HG03432 (cell line): Measurements from ENCODE around the gene ACACA.

Source experiments
- ATAC-seq: cut with Tn5 transposase; IDR thresholded peaks from one replicate; pipeline ENCODE4 v1.9.1; 2021; ENCODE audit warnings: mild to moderate bottlenecking, moderate library complexity; ENCODE audit not compliant: unreplicated experiment

ACACA gene

DNA sequence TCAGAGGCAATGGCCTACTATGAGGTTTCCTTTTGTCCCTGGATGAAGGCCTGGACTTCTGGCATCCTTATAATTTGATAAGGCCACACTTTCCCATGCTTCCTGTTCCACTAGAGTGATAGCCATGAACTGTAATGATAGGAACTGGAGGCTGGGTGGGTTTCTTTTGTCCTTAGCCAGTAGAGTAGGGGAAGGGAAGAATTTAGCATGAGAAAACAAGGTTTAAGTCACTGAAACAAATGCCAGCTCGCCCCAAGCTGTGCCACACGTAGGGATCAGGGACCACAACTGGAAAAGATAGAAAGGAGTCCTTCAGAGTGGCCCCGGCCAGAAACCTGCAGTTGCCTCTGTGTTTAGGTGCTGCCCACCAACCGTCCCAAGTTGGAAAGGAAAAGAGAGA is 111.7 kb downstream of the ACACA start:
- no peak for ATAC-seq

DNA sequence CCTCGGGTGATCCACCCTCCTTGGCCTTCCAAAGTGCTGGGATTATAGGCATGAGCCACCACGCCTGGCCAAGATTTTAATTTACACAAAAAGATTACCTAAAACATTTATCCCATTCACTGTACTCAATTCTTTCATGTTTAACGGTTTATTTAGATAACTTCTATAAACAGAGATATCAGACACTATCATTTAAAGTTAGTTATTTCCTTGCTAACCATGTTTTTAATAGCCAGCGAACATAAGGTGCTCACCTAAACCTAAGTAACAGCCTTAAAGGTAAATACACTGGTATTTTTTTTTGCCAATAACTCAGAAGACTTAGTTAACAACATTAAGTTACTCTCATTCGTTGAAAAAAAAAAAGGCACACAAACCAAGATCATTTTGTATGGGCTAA is 112.9 kb downstream of the ACACA start:
- ATAC-seq, result no peak

DNA sequence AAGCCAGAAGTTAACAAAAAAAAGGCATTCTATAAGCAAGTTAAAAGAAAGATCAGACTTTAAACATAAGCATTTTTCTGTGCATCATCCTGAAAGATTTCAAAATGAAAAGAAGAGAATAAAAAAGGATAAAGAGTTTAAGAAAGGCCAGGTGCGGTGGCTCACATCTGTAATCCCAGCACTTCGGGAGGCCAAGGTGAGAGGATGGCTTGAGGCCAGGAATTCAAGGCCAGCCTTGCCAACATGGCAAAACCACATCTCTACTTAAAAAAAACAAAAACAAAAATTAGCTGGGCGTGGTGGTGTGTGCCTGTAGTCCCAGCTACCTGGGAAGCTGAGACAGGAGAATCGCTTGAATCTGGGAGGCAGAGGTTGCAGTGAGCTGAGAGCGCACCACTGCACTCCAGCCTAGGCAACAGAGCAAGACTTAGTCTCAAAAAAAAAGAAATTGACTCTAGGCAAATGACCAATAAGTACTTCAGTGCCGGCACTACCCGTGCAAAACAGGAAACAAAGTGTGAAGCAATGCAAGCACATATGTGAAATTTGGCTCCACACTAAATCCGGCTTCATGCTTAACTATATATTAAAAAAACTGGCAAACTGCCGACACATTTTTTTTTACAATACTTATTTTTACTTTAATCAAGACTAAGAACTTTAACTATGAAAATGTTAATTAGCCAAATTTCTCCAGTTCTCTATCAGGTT is 114.1 kb downstream of the ACACA start:
- no peak for ATAC-seq

DNA sequence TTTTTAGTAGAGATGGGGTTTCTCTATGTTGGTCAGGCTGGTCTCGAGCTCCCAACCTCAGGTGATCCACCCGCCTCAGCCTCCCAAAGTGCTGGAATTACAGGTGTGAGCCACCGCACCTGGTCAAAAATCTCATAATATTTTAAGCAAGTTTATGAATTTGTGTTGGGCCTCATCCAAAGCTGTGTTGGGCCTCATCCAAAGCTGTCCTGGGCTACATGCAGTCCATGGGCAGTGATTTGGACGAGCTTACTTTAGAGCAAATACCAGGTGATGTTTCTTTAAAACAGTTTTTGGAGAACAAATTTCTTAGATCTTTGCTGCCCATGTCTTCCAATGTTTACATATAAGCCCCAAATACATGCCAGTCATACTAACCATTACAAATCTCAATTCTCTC is 115.3 kb downstream of the ACACA start:
- ATAC-seq, result no peak

DNA sequence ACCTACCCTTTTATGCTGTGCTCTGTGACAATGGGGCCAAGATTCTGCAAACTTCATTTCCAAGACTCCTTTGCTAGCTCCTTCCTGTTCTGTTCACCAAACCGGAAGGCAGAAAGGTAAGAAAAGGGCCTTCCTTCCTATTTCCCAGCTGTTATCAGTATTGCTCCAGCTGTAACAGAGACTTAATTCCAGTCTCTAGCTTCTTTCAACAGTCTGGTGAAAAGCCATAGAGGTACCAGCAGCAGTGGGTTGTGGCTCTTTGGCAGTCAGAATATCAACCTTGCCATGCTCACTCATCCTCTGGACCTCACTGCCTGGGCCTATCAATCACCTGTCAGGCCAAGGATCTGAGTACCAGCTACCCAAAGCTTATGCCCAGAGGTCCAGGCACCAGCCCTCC is 120.2 kb downstream of the ACACA start:
- ATAC-seq, result no peak

DNA sequence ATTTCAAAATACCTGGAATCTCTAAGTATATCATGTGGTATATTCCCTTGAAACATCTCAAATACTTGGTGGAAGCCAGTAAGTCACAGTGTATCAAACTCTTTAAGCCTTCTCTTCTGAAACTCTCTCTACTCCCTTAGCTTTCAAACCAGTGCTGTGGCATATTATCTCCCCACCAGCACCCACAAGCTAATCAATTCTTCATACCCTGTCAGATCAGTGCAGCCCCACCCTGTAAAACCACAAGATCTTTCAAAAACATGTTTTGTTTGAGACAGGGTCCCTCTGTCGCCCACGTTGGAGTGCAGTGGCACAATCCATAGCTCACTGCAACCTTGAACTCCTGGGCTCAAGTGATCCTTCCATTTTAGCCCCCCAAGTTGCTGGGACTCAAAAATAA is 122.4 kb downstream of the ACACA start:
- ATAC-seq, result no peak

DNA sequence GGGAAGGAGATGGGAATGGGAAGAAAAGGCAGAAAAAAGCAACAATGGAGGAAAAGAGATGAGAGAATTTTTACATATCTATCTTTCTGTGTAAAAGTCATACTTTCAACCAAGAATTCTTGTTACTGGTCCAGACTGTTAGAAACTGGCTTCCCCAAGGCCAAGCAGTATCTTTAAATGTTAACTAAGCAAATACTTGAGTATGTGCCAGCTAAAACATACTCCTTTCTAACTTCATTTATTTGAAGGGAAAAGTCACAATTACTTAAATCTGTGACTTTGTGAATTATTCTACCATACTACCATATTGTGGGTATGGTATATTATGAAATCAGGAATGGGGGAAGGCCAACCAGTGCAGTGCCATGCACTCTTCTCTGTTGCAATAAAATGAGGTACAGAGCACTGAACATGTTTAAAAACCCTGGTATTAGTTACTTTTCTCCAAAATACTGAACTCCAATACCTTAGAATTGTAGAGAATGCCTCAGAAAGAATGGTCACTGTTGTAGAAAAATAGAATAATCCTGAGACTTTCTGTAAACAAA is 123.1 kb downstream of the ACACA start:
- ATAC-seq, result no peak

DNA sequence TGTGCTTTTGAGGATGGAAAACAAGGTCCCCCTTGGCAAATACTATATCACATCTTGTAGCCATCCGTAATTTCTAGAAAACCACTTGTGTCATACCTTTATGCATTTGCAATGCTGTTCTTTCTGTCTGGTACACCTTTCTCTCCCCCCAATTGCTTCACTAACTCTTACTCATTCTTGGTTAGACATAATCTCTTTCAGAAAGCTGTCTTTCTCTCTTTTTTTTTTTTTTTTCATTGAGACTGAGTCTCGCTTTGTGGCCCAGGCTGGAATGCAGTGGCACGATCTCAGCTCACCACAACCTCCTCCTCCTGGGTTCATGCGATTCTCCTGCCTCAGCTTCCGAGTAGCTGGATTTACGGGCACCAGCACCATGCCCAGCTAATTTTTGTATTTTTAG is 125.8 kb downstream of the ACACA start:
- ATAC-seq, result no peak

DNA sequence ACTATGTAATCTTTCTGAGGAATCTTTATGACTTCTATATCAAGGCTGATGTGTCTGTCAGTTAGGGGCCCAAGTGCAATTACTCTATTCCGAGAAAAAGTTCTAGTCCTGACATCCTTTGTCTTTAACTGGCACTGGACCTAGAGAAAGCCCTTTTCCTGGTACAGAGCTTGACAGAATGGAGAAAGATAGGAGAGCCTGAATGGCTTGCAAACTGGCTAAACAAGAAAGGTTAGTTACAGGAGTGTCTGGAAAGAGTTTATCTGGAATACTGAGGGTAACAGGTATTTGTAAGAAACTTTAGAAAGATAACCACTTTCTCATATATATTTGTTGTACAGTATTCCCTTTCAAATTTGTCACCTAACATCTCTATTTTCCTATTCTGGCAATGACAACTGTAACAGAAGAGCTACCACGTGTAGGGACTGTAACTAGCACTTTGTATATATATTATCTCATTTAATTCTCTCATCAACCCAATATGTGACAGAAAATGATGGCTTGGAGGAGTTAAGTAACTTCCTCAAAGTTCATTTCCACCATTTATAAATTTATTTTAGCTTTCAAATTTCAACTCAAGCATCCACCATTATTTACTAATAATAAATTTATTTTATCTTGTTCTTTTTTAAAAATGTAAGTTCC is 128.3 kb downstream of the ACACA start:
- no peak for ATAC-seq

DNA sequence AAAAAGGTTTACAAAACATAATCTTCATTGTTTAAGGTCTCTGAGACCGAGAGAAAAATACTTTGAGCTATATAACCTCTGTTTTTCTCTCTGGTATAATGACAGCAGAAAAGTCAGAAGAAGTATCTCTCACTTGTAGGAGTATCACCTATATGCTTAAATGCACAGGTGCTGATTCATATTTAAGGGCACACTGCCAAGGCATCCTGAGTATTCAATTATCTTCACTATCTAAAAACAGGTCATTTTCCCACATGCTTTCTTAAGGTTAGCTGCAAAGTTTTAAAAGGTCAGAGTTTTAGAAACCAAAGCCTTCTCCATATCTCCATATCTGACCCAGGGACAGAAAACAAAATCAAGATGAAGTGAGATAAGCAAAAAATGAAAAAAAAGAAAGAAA is 130.2 kb downstream of the ACACA start:
- ATAC-seq, result no peak

DNA sequence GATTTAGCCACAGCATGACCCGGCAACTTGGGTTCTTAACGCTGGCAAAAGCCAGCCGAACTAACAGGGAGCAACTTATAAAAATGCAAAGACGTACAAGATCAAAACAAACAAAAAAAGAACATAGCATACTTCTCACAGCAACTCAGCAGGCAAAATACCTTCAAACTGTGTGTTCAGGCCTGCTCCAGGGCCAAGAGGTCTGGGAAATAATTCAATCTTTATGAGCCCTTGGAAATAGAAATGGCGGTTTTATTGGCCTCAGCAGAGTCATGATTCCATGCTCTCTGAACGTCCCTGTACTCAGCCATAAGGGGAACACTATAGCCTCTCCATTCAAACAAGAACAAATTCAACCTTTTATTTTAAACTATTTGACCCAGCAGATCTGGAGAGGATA is 132.2 kb downstream of the ACACA start:
- ATAC-seq, result no peak

DNA sequence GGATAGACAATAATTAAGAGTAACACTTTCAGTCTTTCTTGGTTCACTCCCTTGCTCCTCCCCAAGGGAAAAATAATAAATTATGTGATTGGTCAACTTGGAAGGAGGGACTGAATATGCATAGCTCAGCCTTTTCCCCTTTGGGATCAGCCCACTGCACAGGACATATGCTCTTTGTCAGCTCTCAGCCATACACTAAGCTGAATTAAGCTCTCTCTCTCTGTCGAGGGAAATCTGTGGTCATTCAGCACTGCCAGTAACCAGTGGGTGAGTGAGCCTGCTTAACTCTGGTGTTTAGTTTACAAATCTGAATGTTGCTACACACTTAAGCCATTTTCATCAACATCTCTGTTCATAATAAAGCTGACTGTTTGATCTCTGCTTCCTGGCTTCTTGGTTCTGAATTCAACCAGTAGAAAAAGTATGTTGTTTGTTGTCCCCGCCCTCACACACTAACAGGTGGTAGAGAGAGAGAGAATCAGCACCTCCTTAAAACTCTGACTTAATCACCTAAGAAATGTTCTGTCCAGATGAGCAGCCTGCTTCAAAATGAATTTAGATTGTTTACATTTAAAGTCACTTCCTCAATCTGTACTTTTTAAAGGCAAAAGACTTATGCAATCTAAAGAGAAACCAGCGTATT is 133.1 kb downstream of the ACACA start:
- ATAC-seq, result no peak

DNA sequence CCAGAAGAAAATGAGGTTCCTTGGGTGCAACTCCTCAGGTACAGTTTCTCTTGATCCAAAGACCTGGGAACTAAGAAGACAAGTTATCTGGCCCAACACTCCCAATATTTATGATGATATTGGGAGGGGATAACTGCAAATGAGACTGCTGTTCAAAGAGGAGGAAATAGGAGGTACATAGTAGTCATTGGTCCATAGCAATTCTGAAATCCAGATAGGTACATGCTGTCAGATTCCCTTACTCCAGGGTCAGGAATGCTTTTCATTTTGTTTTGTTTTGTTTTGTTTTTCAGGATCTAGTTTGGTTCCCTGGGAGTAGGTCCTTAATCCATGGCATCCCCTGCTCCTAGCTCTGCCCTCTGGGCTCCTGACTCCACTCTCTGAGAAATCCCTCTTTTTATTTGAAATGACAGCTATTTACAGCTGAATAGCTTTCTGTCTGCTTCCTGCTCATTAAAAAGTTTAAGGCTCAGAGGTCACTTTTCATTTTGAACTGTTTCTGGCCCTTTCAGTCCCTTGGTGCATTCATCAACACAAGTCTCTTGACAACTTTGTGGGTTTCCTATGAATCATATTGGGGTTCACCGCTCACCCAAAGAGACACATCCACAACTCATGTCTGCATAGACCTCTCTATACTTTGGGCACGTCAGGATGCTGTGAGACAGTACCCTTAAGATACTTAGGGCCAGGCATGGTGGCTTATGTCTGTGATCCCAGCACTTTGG is 141.0 kb downstream of the ACACA start:
- ATAC-seq, result no peak

DNA sequence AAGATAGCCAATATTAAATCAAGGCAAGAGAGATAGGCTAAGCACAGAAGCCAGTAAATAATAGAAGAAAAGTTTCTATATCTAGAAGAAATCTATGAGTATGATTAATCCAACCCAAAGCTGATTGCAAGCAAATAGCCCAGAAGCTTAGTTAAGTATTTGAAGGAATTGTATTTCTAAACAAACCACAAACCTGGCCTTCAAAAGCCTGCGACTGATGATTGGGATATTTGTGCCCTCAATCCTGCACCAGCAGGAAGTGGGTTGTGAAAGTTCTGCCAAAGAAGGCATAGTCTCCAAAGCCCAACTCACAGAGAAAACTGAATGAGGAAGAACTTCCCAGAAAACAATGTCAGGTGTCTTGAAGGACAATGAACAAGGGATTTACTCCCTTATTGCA is 145.3 kb downstream of the ACACA start:
- ATAC-seq, result no peak

DNA sequence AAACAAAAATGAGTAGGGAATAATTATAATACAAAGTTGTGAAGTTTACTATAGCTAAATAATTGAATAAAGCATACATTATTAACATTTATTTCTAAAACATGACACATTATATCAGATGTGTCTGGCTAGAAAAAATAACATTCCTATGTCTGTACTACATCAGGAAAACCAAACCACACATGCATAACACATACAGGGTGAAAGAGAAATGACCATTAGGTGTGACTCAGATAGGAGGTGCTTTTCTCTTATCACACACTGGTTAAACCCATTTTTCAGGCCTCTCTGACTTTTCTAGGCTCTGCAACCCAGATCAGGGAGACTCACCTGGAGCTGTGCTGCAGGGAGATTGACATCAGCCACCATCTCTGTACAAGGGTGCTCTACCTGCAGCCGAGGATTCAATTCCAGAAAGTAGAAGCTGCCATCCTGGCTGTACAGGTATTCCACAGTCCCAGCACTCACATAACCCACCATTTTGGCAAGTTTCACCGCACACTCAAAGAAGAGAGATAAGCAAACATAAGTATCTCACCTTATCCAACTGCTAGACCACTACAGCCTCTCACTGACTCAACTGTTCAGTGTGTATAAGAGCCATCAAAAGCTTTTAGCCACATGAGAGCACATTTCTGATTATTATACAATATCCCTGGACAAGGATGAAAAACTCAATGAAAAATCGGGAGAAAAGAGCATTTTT is 147.5 kb downstream of the ACACA start:
- no peak for ATAC-seq

DNA sequence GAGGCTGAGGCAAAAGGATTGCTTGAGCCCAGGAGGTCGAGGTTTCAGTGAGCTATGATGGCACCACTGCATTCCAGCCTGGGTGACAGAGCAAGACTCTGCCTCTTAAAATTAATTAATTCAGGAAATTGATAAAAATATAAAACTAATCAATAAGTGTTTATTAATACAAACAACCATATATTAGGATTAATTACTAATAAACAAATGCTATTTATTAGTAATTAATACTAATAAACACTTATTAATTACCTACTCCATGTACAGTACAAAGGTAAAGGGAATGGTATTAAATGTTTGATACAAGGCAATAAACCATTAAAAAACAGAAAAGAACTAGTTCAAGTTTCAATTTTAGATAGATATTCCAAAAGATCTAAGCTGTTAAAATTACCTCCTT is 150.0 kb downstream of the ACACA start:
- no peak for ATAC-seq

DNA sequence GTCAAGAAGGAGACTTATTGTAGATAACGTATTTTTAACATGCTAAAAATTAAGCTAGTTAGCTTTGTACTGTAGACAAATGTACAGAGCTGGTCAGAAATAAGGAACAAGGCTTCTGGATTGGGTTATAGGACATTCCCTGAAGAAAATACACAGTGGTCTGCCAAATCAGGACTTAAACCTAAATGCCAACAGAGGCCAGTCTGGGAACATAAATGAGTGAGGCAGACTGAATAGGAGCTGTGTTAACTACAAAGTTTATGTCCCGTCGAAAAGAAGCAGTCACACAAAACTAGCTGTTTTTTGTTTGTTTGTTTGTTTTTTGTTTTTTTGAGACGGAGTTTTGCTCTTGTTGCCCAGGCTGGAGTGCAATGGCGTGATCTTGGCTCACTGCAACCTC is 151.2 kb downstream of the ACACA start:
- ATAC-seq, result no peak

DNA sequence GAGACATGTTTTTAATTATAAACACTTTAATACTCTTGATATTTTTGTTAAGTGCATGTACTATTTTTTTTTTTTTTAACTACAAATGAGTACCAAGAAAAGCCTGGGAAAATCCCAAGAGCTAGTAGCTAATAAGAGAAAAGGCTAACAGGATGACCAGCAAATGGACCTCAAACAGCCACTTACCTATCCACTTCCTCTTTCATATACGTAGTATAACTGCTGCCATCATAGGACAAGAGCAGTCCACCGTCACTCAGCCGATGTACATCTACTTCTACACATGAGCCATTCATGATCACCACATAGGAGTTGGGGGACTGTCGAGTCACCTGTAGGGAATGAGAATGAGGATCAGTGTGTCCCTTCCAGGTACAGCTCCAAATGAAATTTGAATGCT is 158.8 kb downstream of the ACACA start:
- no peak for ATAC-seq

DNA sequence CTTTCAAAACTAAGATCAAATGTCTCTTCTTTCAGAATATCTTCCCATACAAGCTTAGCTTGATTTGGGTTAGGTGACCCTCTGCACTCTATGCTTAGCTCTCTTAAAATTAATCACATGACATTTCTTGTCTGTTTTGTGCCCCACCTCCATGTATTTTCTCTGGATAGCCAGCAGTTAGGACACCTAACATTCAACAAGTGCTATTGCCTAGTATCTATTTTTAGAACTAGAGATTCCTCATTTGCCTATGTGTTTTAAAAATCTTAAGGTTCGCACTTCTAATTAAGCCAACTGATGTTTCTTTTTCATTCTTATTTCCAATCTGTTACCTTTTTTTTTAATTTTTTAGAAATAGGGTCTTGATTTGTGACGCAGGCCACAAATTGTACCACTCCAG is 160.6 kb downstream of the ACACA start:
- no peak for ATAC-seq

DNA sequence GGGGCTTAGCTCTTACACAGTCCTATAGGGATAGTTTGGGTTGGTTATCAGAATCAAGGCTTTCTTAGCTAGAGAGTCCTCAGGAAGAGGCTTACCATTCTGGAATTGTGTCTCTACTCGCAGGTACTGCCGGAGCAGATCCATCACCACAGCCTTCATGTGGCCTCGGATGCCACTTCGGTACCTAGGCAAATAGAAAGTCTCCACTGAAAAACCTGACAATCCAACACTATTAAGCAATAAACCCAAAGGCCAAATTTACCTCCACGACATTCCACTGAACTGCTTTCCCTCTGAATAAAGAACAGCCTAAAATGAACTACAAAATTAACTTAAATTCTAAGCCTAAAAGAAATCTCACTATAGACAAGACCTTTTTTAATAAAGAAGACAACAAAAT is 166.3 kb downstream of the ACACA start:
- no peak for ATAC-seq
